Tibial nerve (tissue), 4 donors: Measurements from ENCODE around the gene ZG16B. TPM values are rescaled to one million over a fixed set of nuclear protein-coding genes. Genes with fewer than 3 reads are reported as not detected.

ENCODE experiments used
- DNase-seq, 2 donors: peaks; one replicate each; pipeline ENCODE4 v3.0.0-alpha.2; 2019; ENCODE audit warnings: low spot score in 2 of 2
- H3K27ac ChIP-seq, 4 donors: fragments of 200-600 bp; sonication (generic) in 3 of 4; one replicate each; pipeline ENCODE4 v1.5.1; 2017 to 2019; ENCODE audit warnings: mild to moderate bottlenecking in 1 of 4
- H3K27me3 ChIP-seq, 2 donors: fragments of 200-600 bp; sonication (generic) in 1 of 2; one replicate each; pipeline versions ENCODE4 v1.5.1 to v1.6.0; 2017 to 2019
- H3K36me3 ChIP-seq, 3 donors: fragments of 200-600 bp; sonication (generic); one replicate each; pipeline ENCODE4 v1.5.1; 2018 to 2019
- H3K4me1 ChIP-seq, 4 donors: fragments of 200-600 bp; sonication (generic) in 3 of 4; one replicate each; pipeline ENCODE4 v1.5.1; 2017 to 2019
- H3K4me3 ChIP-seq, 4 donors: fragments of 200-600 bp; sonication (generic) in 3 of 4; one replicate each; pipeline ENCODE4 v1.5.1; 2017 to 2019; ENCODE audit warnings: mild to moderate bottlenecking in 1 of 4, moderate library complexity in 1 of 4
- H3K9me3 ChIP-seq, 4 donors: fragments of 200-600 bp; sonication (generic) in 3 of 4; one replicate each; pipeline ENCODE4 v1.5.1; 2017 to 2019
- EP300 ChIP-seq, 2 donors: sonication (generic); formaldehyde crosslinking; IDR thresholded peaks; one replicate each; pipeline ENCODE4 v1.6.1; 2017; ENCODE audit warnings: antibody characterized with exemption in 2 of 2, mild to moderate bottlenecking in 1 of 2
- POLR2A ChIP-seq, 2 donors: fragments of 450-650 bp; IDR thresholded peaks; one replicate each; pipeline ENCODE4 v1.6.1; 2017; ENCODE audit warnings: antibody characterized with exemption in 2 of 2, mild to moderate bottlenecking in 2 of 2, moderate library complexity in 2 of 2
- WGBS, 2 donors: methylation state at CpG; one replicate each; pipeline ENCODE4 v1.1.5; 2018; 5-methylcytosine and 5-hydroxymethylcytosine counted together
- total RNA-seq, 4 donors: library from RNA; depleted of rRNA; stranded (reverse); fragments of >200 nt; gene quantifications; one replicate each; pipeline ENCODE4 v1.1.0, GENCODE V29; 2016
- TF ChIP-seq, protein P1 (sequence below), 5 experiments: fragments of 200-600 bp in 3 of 5; fragments of 450-650 bp in 2 of 5; sonication (generic) in 3 of 5; IDR thresholded peaks; one replicate each; pipeline ENCODE4 v1.5.1; 2016 to 2019; ENCODE audit warnings: antibody characterized with exemption in 5 of 5, mild to moderate bottlenecking in 3 of 5, moderate library complexity in 2 of 5

The ZG16B gene
- total RNA-seq, 4 donors from 2014 or later: not detected

DNA sequence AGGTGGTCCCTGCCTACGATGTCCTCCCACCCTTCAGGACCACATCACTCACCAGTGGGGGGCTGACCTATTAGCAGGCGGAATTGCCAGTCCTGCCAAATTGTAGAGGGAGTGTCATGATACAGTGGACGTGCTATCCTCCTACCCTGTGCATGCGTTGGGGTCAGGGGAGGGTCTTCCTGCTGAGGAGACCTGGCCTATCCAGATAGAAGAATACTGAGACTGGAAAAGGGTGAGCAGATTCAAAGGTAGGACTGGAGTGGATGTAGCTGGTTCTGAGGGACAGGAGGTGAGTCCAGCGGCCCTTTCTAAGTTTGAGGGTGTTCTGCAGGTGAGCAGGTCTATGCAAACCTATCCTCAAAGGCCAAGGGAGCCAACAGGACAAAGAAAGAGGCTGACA, 23.8 kb upstream of the ZG16B start:
- Histone ChIP-seq H3K4me1 (no peaks in the 10 kb centered on the region), H3K36me3 (no peaks in the 10 kb centered on the region), H3K27me3 (peaks cover 0 to 9% of the 10 kb centered on the region in 2 donors), H3K27ac (no peak overlapping the region), H3K4me3 (no peak overlapping the region), H3K9me3 (peaks cover 0 to 32% (median 8%) of the 10 kb centered on the region in 4 donors)
- TF ChIP-seq, protein P1, sequence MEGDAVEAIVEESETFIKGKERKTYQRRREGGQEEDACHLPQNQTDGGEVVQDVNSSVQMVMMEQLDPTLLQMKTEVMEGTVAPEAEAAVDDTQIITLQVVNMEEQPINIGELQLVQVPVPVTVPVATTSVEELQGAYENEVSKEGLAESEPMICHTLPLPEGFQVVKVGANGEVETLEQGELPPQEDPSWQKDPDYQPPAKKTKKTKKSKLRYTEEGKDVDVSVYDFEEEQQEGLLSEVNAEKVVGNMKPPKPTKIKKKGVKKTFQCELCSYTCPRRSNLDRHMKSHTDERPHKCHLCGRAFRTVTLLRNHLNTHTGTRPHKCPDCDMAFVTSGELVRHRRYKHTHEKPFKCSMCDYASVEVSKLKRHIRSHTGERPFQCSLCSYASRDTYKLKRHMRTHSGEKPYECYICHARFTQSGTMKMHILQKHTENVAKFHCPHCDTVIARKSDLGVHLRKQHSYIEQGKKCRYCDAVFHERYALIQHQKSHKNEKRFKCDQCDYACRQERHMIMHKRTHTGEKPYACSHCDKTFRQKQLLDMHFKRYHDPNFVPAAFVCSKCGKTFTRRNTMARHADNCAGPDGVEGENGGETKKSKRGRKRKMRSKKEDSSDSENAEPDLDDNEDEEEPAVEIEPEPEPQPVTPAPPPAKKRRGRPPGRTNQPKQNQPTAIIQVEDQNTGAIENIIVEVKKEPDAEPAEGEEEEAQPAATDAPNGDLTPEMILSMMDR (IDR thresholded peaks at IDR 0.05): no peak
- no peak for TF ChIP-seq POLR2A (IDR thresholded peaks at IDR 0.05)
- TF ChIP-seq EP300 (IDR thresholded peaks at IDR 0.05): no peak
- DNase-seq: no peak
- 76 to 79% methylated on average over 5 of the region's 5 CpGs for WGBS, 2 donors

DNA sequence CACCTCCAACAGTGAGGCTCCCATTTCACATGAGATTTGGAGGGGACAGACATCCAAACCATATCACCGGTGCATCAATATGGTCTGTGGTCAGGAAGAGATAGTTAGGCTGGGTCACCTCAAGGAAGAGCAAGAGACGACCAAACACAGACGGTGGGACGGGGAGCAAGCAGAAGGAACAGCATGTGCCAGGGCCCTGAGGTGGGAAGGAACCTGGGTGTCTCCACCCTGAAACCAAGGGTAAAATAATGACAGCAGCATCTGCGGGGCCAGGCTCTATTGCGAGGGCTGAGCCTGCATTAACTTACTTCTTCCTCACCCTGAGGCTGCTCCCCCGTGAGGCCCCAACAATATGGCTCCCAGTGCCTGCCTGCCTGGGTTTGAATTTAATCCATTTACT, 21.9 kb upstream of the ZG16B start:
- WGBS, 2 donors: 83 to 91% methylated on average over 7 of the region's 7 CpGs

DNA sequence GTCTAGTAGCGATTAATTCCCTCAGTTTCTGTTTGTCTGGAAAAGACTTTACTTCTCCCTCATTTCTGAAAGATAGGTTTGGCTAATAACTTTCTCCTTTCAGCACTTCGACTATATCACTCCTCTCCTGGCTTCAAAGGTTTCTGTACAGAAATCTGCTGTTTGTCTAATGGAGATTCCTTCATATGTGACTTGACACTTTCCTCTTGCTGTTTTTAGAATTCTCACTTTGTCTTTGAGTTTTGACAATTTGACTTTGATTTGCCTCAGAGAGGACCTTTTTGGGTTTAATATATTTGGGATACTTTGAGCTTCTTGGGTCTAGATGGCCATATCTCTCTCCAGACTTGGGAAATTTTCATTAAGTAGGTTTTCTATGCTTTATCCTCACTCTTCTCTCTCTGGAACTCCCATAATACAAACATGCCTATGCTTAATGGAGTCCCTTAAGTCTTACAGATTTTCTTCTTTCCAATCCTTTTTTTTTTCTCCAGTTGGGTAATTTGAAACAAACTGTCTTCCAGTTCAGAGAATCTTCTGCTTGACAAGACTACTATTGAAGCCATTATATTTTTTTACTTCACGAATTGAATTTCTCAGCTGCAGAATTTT, 20.8 kb upstream of the ZG16B start:
- Histone ChIP-seq H3K4me1 (no peaks in the 10 kb centered on the region), H3K36me3 (no peaks in the 10 kb centered on the region), H3K27ac (no peak overlapping the region), H3K9me3 (peaks cover 0 to 17% (median under 1%) of the 10 kb centered on the region in 4 donors), H3K27me3 (peaks cover 0 to 21% of the 10 kb centered on the region in 2 donors), H3K4me3 (no peak overlapping the region)
- DNase-seq: no peak
- 85 to 89% methylated on average over 3 of the region's 3 CpGs for WGBS, 2 donors
- no peak for TF ChIP-seq EP300 (IDR thresholded peaks at IDR 0.05)
- TF ChIP-seq POLR2A (IDR thresholded peaks at IDR 0.05): no peak
- TF ChIP-seq, protein P1 (IDR thresholded peaks at IDR 0.05): no peak

More for the DNA sequence above, 21.9 kb upstream of the ZG16B start:
- no peaks in the 10 kb centered on the region for H3K4me1 ChIP-seq
- no peaks in the 10 kb centered on the region for H3K36me3 ChIP-seq
- H3K27ac ChIP-seq: no peak overlapping the region
- H3K27me3 ChIP-seq: peaks cover 0 to 21% of the 10 kb centered on the region in 2 donors
- peaks cover 0 to 28% (median 7%) of the 10 kb centered on the region in 4 donors for H3K9me3 ChIP-seq
- no peak overlapping the region for H3K4me3 ChIP-seq
- DNase-seq: no peak
- TF ChIP-seq EP300 (IDR thresholded peaks at IDR 0.05) (no peak), POLR2A (IDR thresholded peaks at IDR 0.05) (no peak)
- TF ChIP-seq, protein P1 (IDR thresholded peaks at IDR 0.05): no peak

GRCh38 chr16:2810651-2811050, 19.5 kb upstream of the ZG16B start:
- no peaks in the 10 kb centered on the region for H3K4me1 ChIP-seq
- H3K9me3 ChIP-seq: peaks cover 0 to 3% (median 0%) of the 10 kb centered on the region in 4 donors
- H3K4me3 ChIP-seq: no peak overlapping the region
- TF ChIP-seq, protein P1 (IDR thresholded peaks at IDR 0.05): no peak
- TF ChIP-seq POLR2A (IDR thresholded peaks at IDR 0.05) (no peak), EP300 (IDR thresholded peaks at IDR 0.05) (no peak)
- no peak for DNase-seq
- 70 to 92% methylated on average over 6 of the region's 6 CpGs for WGBS, 2 donors
- peaks cover 0 to 26% of the 10 kb centered on the region in 2 donors for H3K27me3 ChIP-seq
- H3K27ac ChIP-seq: no peak overlapping the region
- H3K36me3 ChIP-seq: no peaks in the 10 kb centered on the region

GRCh38 chr16:2811703-2812471, 18.2 kb upstream of the ZG16B start:
- H3K4me1 ChIP-seq: no peaks in the 10 kb centered on the region
- TF ChIP-seq, protein P1 (IDR thresholded peaks at IDR 0.05): no peak
- no peak for TF ChIP-seq EP300 (IDR thresholded peaks at IDR 0.05)
- TF ChIP-seq POLR2A (IDR thresholded peaks at IDR 0.05): no peak
- no peak overlapping the region for H3K4me3 ChIP-seq
- no peak for DNase-seq
- H3K27me3 ChIP-seq: peaks cover 0 to 26% of the 10 kb centered on the region in 2 donors
- no peaks in the 10 kb centered on the region for H3K36me3 ChIP-seq
- H3K27ac ChIP-seq: no peak overlapping the region
- WGBS, 2 donors: 68 to 70% methylated on average over 12 to 14 of the region's 15 CpGs
- peaks cover 0 to 3% (median 0%) of the 10 kb centered on the region in 4 donors for H3K9me3 ChIP-seq
